Activated CD4-positive, alpha-beta T cell treated with anti-CD3 and anti-CD28 coated beads for 24 hours (primary cell): Measurements from ENCODE around the gene KIAA1191.
"Not testable (repeated sequence)": the region's sequence is repeated elsewhere in the genome, so short reads cannot be mapped to it uniquely, and the experiment has no call there.

Source experiments
- DNase-seq, 2 donors: peaks; one replicate each; pipeline ENCODE4 v3.0.0-alpha.2; 2020; ENCODE audit warnings: low read depth in 2 of 2

The KIAA1191 gene

GRCh38 chr5:176361437-176362232, at the start of gene KIAA1191:
KIAA1191 (minus strand) TSS chr5:176361764; CDS start chr5:176359508, 2,256 bp downstream.
- peak; percentile 88 to 93 for DNase-seq

DNA sequence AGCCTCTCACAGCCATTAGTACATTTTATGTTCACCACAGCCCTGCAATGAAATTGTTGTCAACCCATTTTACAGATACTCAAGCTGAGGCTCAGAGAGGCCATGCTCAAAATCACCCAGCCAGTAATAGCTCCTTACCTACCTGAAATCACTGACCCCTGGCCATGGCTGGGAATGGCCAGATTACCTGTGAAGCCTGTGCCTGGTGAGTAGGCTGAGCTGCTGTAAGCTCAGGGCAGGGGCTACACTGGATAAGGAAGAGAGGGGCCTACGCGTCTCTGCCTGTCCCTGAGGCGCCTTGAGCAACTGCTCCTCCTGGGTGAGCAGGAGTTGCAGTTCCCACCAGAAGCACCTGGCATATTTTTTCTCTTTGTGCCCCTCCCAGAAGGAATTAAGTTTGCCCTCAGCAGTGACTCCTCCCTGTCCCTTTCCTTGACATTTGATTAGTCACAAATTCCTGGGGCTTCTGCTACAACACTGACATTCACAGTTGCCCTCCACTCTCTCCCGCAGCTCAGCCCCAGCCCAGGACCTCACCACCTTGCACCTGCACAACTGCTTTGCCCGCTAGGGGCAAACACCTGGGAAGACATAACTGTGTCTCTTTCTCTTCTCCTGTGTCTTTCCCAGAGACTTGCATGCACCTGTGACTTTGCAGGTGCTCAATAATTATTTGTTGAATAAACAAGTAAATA, 49.1 kb upstream of the KIAA1191 start:
- no peak for DNase-seq

- DNase-seq, result no peak
Observed at GRCh38 chr5:176409765-176410164, 48.2 kb upstream of the KIAA1191 start.

DNA sequence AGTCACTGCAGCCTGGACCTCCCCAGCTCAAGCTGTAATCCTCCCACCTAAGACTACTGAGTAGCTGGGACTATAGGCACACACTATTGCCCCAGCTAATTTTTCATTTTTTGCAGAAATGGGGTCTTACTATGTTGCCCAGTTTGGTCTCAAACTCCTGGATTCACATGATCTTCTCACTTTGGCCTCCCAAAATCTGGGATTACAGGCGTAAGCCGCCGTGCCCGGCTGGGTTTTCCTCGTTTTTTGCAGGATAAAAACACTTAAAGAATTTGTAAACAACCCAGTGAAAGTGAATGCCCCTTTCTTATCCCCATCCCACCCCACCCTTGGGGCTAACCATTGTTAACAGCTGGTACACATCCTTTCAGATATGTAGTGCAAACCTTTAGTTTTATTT, 47.0 kb upstream of the KIAA1191 start:
- no peak for DNase-seq

DNA sequence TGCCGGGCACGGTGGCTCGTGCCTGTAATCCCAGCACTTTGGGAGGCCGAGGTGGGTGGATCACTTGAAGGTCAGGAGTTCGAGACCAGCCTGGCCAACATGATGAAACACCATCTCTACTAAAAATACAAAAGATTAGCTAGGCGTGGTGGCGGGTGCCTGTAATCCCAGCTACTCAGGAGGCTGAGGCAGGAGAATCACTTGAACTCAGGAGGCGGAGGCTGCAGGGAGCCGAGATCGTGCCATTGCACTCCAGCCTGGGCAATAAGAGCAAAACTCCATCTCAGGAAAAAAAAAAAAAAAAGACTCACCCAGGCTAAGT, 46.6 kb upstream of the KIAA1191 start:
- not testable (repeated sequence) for DNase-seq

GRCh38 chr5:176407456-176408251, 46.1 kb upstream of the KIAA1191 start:
- no peak for DNase-seq

- no peak for DNase-seq
Observed at GRCh38 chr5:176406436-176407052, 45.0 kb upstream of the KIAA1191 start.

DNA sequence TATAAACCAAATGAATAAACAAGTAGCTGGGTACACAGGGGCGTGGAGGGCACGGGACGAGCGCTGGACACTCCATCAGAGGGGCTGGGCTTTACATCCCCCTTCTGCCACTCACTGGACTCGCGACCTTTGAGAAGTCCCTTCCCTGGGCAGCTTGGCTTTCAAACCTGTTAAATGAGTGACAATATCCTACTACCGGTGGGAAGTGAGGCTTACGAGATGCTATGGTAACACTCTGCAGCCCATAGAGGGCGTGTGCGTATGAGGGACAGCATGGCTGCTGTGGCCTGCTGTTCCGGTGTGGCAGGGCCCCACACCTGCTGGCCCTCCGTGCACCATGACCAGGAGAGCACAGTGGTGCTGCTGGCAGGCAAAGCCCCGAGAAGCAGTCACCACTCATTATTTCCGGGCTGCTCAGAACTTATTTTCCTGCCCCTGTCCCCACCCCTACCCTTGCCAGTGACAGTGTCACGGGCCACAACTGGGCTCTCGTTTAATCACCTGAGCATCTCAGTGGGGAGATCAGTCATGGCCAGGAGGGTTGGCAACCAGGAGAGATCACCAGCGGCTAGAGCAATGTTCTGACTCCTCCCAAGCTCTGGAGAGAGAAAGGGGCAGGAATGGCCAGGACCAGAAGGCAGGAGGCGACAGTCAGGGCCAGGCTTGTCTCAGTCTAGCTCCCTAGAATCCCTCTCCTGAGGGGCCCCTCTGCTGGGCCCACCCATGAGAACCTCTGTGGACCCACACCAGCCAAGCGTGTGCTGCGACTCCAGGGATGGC, 44.3 kb upstream of the KIAA1191 start:
- no peak for DNase-seq

GRCh38 chr5:176401281-176402205, 40.0 kb upstream of the KIAA1191 start:
- DNase-seq, result no peak

GRCh38 chr5:176400382-176401156, 39.0 kb upstream of the KIAA1191 start:
- no peak for DNase-seq

DNA sequence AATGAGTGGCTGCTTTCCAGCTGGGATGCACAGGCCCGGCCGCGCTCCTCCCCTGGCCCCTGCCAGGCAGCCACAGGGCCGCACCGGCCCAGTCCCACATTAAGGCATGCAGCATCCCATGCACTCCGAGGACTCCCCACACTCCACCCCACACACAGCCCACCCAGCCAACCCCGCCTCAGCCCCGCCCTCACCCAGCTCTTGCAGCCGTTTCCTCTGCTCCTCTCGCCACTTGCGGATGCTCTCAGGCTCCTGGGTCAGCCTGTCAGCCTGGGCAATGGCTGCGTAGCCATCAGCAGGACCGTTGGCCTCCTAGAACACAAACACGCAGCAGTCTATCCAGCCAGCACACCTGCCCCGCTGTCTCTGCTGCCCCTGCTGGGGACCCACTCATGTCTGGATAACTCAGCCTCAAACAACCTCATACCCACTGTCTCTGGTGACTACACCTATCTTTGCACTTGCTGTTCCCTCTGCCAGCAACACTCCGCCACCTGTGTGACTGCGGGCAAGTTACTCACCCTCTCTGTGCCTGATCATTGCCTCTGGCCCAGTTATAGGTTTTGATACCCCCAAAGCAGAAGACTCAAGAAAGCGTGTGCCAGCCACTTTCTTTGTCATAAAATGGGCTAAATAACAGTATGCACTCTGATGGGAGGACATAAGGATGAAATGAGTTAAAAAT, 36.3 kb upstream of the KIAA1191 start:
- no peak for DNase-seq

DNA sequence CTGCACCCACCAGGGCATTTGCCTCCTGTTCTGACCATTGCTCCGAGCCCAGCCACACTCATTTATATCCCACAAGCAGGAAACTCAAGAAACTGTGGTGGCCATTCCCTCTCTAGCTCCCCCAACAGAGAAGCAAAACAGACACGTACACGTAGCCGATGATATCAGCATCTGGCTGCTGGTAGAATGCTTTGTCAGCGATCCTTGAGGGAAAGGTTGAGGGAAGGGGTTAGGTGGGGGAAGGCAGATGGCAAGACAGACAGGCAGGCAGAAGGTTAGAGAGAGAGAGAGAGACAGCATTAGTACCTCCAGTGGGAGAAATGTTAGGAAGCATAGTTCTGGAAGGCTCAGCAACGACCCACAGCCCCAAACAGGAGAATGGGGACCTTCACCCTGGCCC, 34.8 kb upstream of the KIAA1191 start:
- DNase-seq, result no peak

GRCh38 chr5:176394881-176395675, 33.5 kb upstream of the KIAA1191 start:
- DNase-seq, result no peak

DNA sequence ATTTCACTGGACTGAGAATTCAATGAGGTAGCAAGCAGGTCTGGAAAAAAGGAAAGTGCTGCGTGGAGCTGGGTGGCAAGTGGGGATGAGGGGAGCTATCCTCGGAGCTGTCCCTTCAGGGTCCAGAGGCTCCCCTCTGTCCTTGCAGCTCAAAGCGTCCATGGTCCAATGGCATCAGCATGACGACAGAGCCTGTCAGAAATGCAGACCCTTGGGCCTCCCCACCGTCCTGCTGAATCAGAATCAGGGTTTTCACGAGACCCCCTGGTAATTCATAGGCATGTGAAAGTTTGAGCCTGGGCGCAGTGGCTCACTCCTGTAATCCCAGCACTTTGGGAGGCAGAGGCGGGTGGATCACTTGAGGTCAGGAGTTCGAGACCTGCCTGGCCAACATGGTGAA, 32.5 kb upstream of the KIAA1191 start:
- DNase-seq, result no peak

- no peak for DNase-seq
Observed at GRCh38 chr5:176392526-176392925, 31.0 kb upstream of the KIAA1191 start.

DNA sequence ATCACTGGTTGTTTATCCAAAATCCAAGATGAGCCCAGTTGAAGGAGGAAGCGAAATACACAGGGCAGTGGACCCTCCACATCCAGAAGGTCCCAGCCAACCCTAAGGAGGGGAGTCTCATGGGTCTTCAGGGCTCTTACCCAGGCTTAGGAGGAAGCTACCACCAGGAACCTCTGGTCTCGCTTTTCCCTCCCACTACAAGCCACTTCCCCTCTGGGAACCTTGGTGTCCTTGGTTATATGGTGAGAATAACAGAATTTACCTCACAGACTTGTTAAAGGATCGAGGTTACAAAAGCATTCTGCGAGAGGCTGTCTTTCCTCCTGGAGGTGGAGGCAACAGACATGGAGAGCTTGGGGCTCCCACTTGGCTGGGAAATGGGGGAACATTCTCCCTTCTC, 30.4 kb upstream of the KIAA1191 start:
- DNase-seq, result no peak

DNA sequence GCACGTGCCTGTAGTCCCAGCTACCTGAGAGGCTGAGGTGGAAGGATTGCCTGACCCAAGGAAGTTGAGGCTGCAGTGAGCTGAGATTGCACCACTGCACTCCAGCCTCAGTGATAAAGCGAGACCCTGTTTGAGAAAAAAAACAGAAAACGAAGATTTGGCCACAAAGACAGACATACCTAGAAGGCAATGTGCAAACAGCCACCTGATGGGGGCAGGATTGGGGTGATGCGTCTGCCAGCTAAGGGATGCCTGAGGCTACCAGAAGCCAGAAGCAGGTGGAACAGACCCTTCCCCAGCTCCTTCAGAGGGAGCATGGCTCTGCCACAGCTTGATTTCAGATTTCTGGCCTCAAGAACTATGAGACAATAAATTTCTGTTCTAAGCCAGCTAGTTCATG, 29.9 kb upstream of the KIAA1191 start:
- DNase-seq, result no peak
